DOHH2 (cell line): ENCODE results near the gene SNAPC1.
"Not testable (repeated sequence)": the region's sequence is repeated elsewhere in the genome, so short reads cannot be mapped to it uniquely, and the experiment has no call there.

ENCODE experiments used
- H3F3A ChIP-seq: fragments of 200-600 bp; sonication (generic), shearing (Covaris generic); 2 replicates; pipeline ENCODE4 v1.6.0; 2016; ENCODE audit warnings: antibody characterized with exemption, mild to moderate bottlenecking; ENCODE audit not compliant: control insufficient read depth, insufficient read depth
- H3K27ac ChIP-seq: fragments of 200-600 bp; sonication (generic); 2 replicates; pipeline ENCODE4 v1.5.1; 2014; ENCODE audit warnings: low read depth, mild to moderate bottlenecking, low read length, moderate library complexity
- H3K27me3 ChIP-seq: fragments of 200-600 bp; sonication (generic); 2 replicates; pipeline ENCODE4 v1.6.1; 2014; ENCODE audit warnings: mild to moderate bottlenecking, low read length, mixed read lengths; ENCODE audit not compliant: control insufficient read depth
- H3K36me3 ChIP-seq: fragments of 200-600 bp; sonication (generic); 2 replicates; pipeline ENCODE4 v1.6.1; 2014; ENCODE audit warnings: mild to moderate bottlenecking, low read length, moderate library complexity, mixed read lengths; ENCODE audit not compliant: control insufficient read depth
- H3K4me1 ChIP-seq: fragments of 200-600 bp; sonication (generic); 2 replicates; pipeline ENCODE4 v1.6.1; 2014; ENCODE audit warnings: mild to moderate bottlenecking, low read length, mixed read lengths; ENCODE audit not compliant: control insufficient read depth
- H3K4me2 ChIP-seq: fragments of 200-600 bp; sonication (generic); 2 replicates; pipeline ENCODE4 v1.6.0; 2014; ENCODE audit warnings: mild to moderate bottlenecking, low read length, moderate library complexity
- H3K4me3 ChIP-seq: fragments of 200-600 bp; sonication (generic); 2 replicates; pipeline ENCODE4 v1.5.1; 2014; ENCODE audit warnings: mild to moderate bottlenecking, low read length, mixed read lengths
- H3K79me2 ChIP-seq: fragments of 200-600 bp; sonication (generic); 2 replicates; pipeline ENCODE4 v1.6.1; 2014; ENCODE audit warnings: mild to moderate bottlenecking, low read length, mixed read lengths; ENCODE audit not compliant: control insufficient read depth
- H3K9me2 ChIP-seq: fragments of 200-600 bp; sonication (generic); replicated peaks from 2 replicates; pipeline ENCODE4 v1.6.1; 2014; ENCODE audit warnings: mild to moderate bottlenecking, low read length, mixed read lengths; ENCODE audit not compliant: control insufficient read depth
- H3K9me3 ChIP-seq: fragments of 200-600 bp; sonication (generic); 2 replicates; pipeline ENCODE4 v1.6.1; 2014; ENCODE audit warnings: antibody characterized with exemption, low read length, mixed read lengths; ENCODE audit not compliant: control insufficient read depth, insufficient read depth
- H4K20me1 ChIP-seq: fragments of 200-600 bp; sonication (generic); 2 replicates; pipeline ENCODE4 v1.6.0; 2014; ENCODE audit warnings: low read depth, mild to moderate bottlenecking, antibody characterized with exemption, low read length, moderate library complexity; ENCODE audit not compliant: control insufficient read depth, insufficient read depth
- EZH2phosphoT487 ChIP-seq: fragments of 200-600 bp; sonication (generic); IDR thresholded peaks from 2 replicates; pipeline ENCODE4 v1.6.1; 2017; ENCODE audit warnings: borderline replicate concordance, mild to moderate bottlenecking, antibody characterized with exemption, low read length, moderate library complexity, mixed read lengths
- TF ChIP-seq, protein P1 (sequence below): fragments of 200-600 bp; sonication (generic); IDR thresholded peaks from one replicate; pipeline ENCODE4 v1.5.1; 2014; ENCODE audit warnings: antibody characterized with exemption, mild to moderate bottlenecking, low read depth, low read length; ENCODE audit not compliant: poor library complexity, severe bottlenecking

SNAPC1 gene

GRCh38 chr14:61753631-61754030, 8.6 kb upstream of the SNAPC1 start:
- TF ChIP-seq, protein P1, sequence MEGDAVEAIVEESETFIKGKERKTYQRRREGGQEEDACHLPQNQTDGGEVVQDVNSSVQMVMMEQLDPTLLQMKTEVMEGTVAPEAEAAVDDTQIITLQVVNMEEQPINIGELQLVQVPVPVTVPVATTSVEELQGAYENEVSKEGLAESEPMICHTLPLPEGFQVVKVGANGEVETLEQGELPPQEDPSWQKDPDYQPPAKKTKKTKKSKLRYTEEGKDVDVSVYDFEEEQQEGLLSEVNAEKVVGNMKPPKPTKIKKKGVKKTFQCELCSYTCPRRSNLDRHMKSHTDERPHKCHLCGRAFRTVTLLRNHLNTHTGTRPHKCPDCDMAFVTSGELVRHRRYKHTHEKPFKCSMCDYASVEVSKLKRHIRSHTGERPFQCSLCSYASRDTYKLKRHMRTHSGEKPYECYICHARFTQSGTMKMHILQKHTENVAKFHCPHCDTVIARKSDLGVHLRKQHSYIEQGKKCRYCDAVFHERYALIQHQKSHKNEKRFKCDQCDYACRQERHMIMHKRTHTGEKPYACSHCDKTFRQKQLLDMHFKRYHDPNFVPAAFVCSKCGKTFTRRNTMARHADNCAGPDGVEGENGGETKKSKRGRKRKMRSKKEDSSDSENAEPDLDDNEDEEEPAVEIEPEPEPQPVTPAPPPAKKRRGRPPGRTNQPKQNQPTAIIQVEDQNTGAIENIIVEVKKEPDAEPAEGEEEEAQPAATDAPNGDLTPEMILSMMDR, result peak; percentile 28
- no peak for TF ChIP-seq EZH2phosphoT487
- Histone ChIP-seq H3K27ac (no peak overlapping the region), H3K4me1 (peaks cover 46% of the 10 kb centered on the region), H3K9me2 (no peaks in the 10 kb centered on the region), H3F3A (peaks cover 39% of the 10 kb centered on the region), H3K27me3 (no peaks in the 10 kb centered on the region), H3K4me2 (peak overlapping the region; percentile 88; the same call in 1 of the 2 replicates), H3K79me2 (peaks cover 22% of the 10 kb centered on the region), H3K4me3 (no peak overlapping the region), H3K9me3 (no peaks in the 10 kb centered on the region), H3K36me3 (peaks cover 22% of the 10 kb centered on the region), H4K20me1 (no peaks in the 10 kb centered on the region; the same call in 1 of the 2 replicates)

GRCh38 chr14:61754627-61755381, 7.4 kb upstream of the SNAPC1 start:
- no peaks in the 10 kb centered on the region for H3K9me3 ChIP-seq
- no peak overlapping the region for H3K4me3 ChIP-seq
- H3K4me1 ChIP-seq, result peaks cover 35% of the 10 kb centered on the region
- peaks cover 10% of the 10 kb centered on the region for H3K36me3 ChIP-seq
- no peaks in the 10 kb centered on the region for H3K9me2 ChIP-seq
- H4K20me1 ChIP-seq, result no peaks in the 10 kb centered on the region
- no peak for TF ChIP-seq EZH2phosphoT487
- TF ChIP-seq, protein P1, result no peak
- H3K79me2 ChIP-seq, result peaks cover 11% of the 10 kb centered on the region
- no peak overlapping the region for H3K27ac ChIP-seq
- no peak overlapping the region for H3K4me2 ChIP-seq
- no peaks in the 10 kb centered on the region for H3K27me3 ChIP-seq
- H3F3A ChIP-seq, result peaks cover 28% of the 10 kb centered on the region

- H3F3A ChIP-seq, result peaks cover 22% of the 10 kb centered on the region
- not testable (repeated sequence) for H3K4me3 ChIP-seq, H3K36me3 ChIP-seq, H3K4me2 ChIP-seq, H4K20me1 ChIP-seq, H3K9me3 ChIP-seq, H3K9me2 ChIP-seq, H3K27me3 ChIP-seq, H3K79me2 ChIP-seq, H3K27ac ChIP-seq
- H3K4me1 ChIP-seq, result peaks cover 29% of the 10 kb centered on the region
Observed at GRCh38 chr14:61755382-61755742, 6.9 kb upstream of the SNAPC1 start.

- Histone ChIP-seq H3K27me3 (no peaks in the 10 kb centered on the region), H3K4me2 (no peak overlapping the region), H4K20me1 (no peaks in the 10 kb centered on the region), H3K9me3 (no peaks in the 10 kb centered on the region), H3K4me1 (peaks cover 28% of the 10 kb centered on the region), H3F3A (peaks cover 19% of the 10 kb centered on the region), H3K36me3 (no peaks in the 10 kb centered on the region), H3K79me2 (no peaks in the 10 kb centered on the region), H3K9me2 (no peaks in the 10 kb centered on the region), H3K27ac (no peak overlapping the region), H3K4me3 (no peak overlapping the region)
- TF ChIP-seq, protein P1, result no peak
- no peak for TF ChIP-seq EZH2phosphoT487
Observed at GRCh38 chr14:61756135-61756534, 6.1 kb upstream of the SNAPC1 start.
